Spleen (tissue), 11 donors: ENCODE measurements around the gene TCIRG1. TPM values are rescaled to one million over a fixed set of nuclear protein-coding genes. Genes with fewer than 3 reads are reported as not detected.

Source experiments
- DNase-seq: peaks from one replicate; pipeline ENCODE4 v3.0.0-alpha.2; 2020
- H3K27ac ChIP-seq, 8 donors: fragments of 200-600 bp; sonication (generic) in 7 of 8; 1 replicate in 4 of 8; 2 replicates in 4 of 8; pipeline versions ENCODE4 v1.5.0 to v1.8.0; 2016 to 2021; ENCODE audit warnings: inconsistent platforms in 4 of 8, mild to moderate bottlenecking in 4 of 8, moderate library complexity in 1 of 8
- H3K27me3 ChIP-seq, 7 donors: fragments of 200-600 bp; sonication (generic) in 6 of 7; replicated peaks in 1 of 7; 1 replicate in 4 of 7; 2 replicates in 3 of 7; pipeline versions ENCODE4 v1.5.0 to v1.8.0; 2016 to 2021; ENCODE audit warnings: inconsistent platforms in 3 of 7, mild to moderate bottlenecking in 1 of 7
- H3K36me3 ChIP-seq, 6 donors: fragments of 200-600 bp; sonication (generic) in 5 of 6; 1 replicate in 4 of 6; 2 replicates in 2 of 6; pipeline versions ENCODE4 v1.5.0 to v1.8.0; 2016 to 2021; ENCODE audit warnings: inconsistent platforms in 2 of 6
- H3K4me1 ChIP-seq, 6 donors: fragments of 200-600 bp; sonication (generic) in 5 of 6; 1 replicate in 3 of 6; 2 replicates in 3 of 6; pipeline versions ENCODE4 v1.5.0 to v1.8.0; 2016 to 2021; ENCODE audit warnings: inconsistent platforms in 3 of 6
- H3K4me3 ChIP-seq, 8 donors: fragments of 200-600 bp; sonication (generic) in 7 of 8; 1 replicate in 4 of 8; 2 replicates in 4 of 8; pipeline versions ENCODE4 v1.5.0 to v1.8.0; 2016 to 2021; ENCODE audit warnings: inconsistent platforms in 4 of 8, mild to moderate bottlenecking in 4 of 8, moderate library complexity in 2 of 8
- H3K9me3 ChIP-seq, 8 donors: fragments of 200-600 bp; sonication (generic) in 7 of 8; 1 replicate in 4 of 8; 2 replicates in 4 of 8; pipeline versions ENCODE4 v1.5.0 to v1.8.0; 2016 to 2021; ENCODE audit warnings: inconsistent platforms in 4 of 8
- POLR2A ChIP-seq, 3 donors: fragments of 450-650 bp; IDR thresholded peaks; one replicate each; pipeline ENCODE4 v1.5.1; 2017; ENCODE audit warnings: antibody characterized with exemption in 3 of 3, mild to moderate bottlenecking in 1 of 3
- POLR2AphosphoS5 ChIP-seq, 3 donors: sonication (generic); formaldehyde crosslinking; IDR thresholded peaks; one replicate each; pipeline ENCODE4 v1.5.1; 2017; ENCODE audit warnings: antibody characterized with exemption in 3 of 3
- WGBS, 5 donors: extraction: QIAGEN DNeasy Blood & Tissue Kit in 3 of 5; methylation state at CpG; one replicate each; pipeline versions ENCODE4 v1.1.5 to v1.1.7; 2013 to 2018; 5-methylcytosine and 5-hydroxymethylcytosine counted together
- intact Hi-C: fragments of 100-400 bp; cut with DNase I; formaldehyde crosslinking; loops from one replicate; pipeline ENCODE4 v1.15.0; 2023; ENCODE audit warnings: low total_unique reads
- polyA plus RNA-seq, 3 donors: library from polyadenylated mRNA; stranded (reverse); fragments of 200-250 nt; gene quantifications; one replicate each; pipeline ENCODE4 v1.2.1, GENCODE V29; 2013
- total RNA-seq, 7 donors: library from RNA; depleted of rRNA in 3 of 7; stranded (reverse); fragments of >200 nt in 3 of 7; fragmentation: NEBNext Ultra II Directional in 4 of 7; extraction: Animal tissue kit (Norgen Biotek cat#: 25700) in 4 of 7; gene quantifications; one replicate each; pipeline versions ENCODE4 v1.1.0 to v1.2.1, GENCODE V29; 2016 to 2021
- TF ChIP-seq, protein P1 (sequence below), 11 experiments: fragments of 200-600 bp in 7 of 11; fragments of 450-650 bp in 4 of 11; sonication (generic) in 4 of 11; IDR thresholded peaks in 8 of 11; conservative IDR thresholded peaks in 3 of 11; 1 replicate in 7 of 11; 2 replicates in 4 of 11; pipeline versions ENCODE4 v1.4.0 to v1.8.0; 2016 to 2021; ENCODE audit warnings: antibody characterized with exemption in 11 of 11, inconsistent platforms in 4 of 11, mild to moderate bottlenecking in 1 of 11
- donor health status: healthy with polysubstance abuse.
- donor health status: DM: no; HTN: no; CAD: no; lungs with moderate emphysema.
- donor health status: DM: no; HTN: no; CAD: no.
- donor health status: Bipolar disorder and iron deficiency.
- donor health status: healthy.
- donor health status: DM: no; HTN: no; CAD: no.
- donor health status: DM: yes; HTN: yes; CAD: no.

The TCIRG1 gene
- total and polyA plus RNA-seq, 10 donors, result 199 to 707 (median 377) TPM

DNA sequence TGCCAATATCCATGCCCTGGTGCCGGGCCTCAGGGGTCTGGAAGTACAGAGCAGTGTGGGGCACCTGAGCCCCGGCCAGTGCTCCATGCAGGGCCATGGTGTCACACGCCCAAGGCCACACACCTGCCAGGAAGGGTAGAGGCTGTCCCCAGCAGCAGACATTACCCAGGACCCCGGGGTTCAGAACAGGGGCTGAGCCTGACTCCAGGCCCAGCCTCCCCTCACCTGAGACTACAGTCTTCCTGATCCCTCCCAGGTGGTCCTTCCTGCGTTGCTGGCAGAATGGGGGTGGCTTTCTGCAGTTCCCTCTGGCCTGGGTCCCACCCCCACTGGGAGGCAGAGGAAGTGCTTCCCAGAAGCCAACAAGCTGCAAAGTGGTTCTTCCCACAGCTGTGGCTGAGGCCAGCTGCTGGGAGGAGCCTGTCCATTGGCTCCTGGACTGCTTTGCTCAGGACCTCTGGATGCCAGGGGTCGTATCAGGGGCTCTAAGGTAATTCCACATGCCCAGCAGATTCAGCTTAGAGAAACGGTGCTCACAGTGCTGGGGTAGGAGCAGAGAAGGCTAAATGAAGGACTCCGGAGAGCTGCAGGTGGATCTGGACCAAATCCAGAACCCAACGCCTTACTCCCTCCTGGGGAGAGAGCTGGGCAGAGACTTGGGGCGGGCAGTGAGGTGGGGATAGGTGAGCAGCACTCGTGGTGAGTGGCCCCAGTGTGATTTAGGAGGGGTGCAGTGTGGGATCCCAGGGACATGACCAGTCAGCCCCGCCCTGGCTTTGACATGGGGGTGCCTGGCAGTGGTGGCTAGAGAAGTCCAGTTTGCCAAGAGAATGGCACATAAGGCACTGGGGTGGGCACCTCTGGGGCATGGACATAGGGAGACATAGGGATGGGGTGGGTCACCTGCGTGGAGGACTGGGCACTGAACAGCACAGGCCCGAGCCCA is 12.6 kb downstream of the TCIRG1 start:
- Histone ChIP-seq H3K27ac (peak overlapping the region in 2 of 8 donors; percentile 5 to 12), H3K4me1 (peaks cover 0 to 9% (median 0%) of the 10 kb centered on the region in 6 donors), H3K4me3 (no peak overlapping the region), H3K36me3 (peaks cover 2 to 78% (median 67%) of the 10 kb centered on the region in 6 donors), H3K27me3 (no peaks in the 10 kb centered on the region), H3K9me3 (no peaks in the 10 kb centered on the region)
- intact Hi-C loops, result no loop called here
- 80 to 87% (median 85%) methylated on average over 8 to 14 of the region's 14 CpGs for WGBS, 5 donors
- no peak for DNase-seq
- TF ChIP-seq, protein P1, sequence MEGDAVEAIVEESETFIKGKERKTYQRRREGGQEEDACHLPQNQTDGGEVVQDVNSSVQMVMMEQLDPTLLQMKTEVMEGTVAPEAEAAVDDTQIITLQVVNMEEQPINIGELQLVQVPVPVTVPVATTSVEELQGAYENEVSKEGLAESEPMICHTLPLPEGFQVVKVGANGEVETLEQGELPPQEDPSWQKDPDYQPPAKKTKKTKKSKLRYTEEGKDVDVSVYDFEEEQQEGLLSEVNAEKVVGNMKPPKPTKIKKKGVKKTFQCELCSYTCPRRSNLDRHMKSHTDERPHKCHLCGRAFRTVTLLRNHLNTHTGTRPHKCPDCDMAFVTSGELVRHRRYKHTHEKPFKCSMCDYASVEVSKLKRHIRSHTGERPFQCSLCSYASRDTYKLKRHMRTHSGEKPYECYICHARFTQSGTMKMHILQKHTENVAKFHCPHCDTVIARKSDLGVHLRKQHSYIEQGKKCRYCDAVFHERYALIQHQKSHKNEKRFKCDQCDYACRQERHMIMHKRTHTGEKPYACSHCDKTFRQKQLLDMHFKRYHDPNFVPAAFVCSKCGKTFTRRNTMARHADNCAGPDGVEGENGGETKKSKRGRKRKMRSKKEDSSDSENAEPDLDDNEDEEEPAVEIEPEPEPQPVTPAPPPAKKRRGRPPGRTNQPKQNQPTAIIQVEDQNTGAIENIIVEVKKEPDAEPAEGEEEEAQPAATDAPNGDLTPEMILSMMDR (IDR thresholded peaks at IDR 0.05 in 8 of 11, conservative IDR thresholded peaks at IDR 0.05 in 3 of 11), result no peak
- TF ChIP-seq POLR2A (IDR thresholded peaks at IDR 0.05), result no peak
- peak in 2 of 3 donors; percentile 19 to 32 for TF ChIP-seq POLR2AphosphoS5 (IDR thresholded peaks at IDR 0.05)

DNA sequence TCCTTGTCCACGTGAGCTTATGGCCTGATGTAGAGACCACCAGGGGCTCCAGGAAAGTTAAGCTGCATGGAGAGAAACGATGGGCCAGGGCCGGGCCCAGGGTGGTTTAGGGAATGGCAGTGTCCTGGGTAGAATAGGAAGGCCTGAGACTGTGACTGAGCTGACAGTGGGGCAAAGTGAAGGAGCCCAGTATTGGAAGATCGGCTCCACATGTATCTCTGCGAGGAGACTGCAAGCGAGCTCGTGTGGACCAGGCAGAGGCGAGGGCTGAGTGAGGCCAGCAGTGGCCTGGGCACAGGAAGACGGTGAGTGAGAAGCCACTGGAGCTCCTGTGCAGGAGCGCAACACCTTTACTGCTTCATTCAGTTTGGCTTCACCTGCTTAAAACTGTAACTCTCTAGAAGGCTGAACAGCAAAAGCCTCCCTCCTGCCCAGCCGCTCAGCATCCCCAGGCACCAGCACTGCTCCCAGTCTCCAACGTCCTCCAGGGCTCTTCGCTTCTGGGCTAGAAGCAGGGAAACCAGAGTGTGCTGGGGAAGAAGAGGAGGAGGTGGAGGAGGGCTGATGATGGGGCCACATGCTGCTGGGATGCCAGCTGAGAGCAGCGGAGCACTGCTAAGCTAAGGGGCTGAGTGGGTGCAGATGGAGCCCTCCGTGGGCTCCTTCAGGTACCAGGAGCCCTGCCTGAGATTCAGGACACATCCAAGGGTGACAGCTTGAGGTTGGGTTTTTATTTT is 13.5 kb downstream of the TCIRG1 start:
- intact Hi-C loops, result no loop called here
- WGBS, 5 donors, result 91 to 95% (median 93%) methylated on average over 15 of the region's 15 CpGs
- Histone ChIP-seq H3K4me3 (no peak overlapping the region), H3K9me3 (no peaks in the 10 kb centered on the region), H3K36me3 (peaks cover 2 to 72% (median 61%) of the 10 kb centered on the region in 6 donors), H3K27me3 (no peaks in the 10 kb centered on the region), H3K4me1 (peaks cover 0 to 9% (median 0%) of the 10 kb centered on the region in 6 donors), H3K27ac (peak overlapping the region in 2 of 8 donors; percentile 5 to 12)
- TF ChIP-seq, protein P1 (IDR thresholded peaks at IDR 0.05 in 8 of 11, conservative IDR thresholded peaks at IDR 0.05 in 3 of 11), result no peak
- peak in 1 of 3 donors; percentile 23 for TF ChIP-seq POLR2AphosphoS5 (IDR thresholded peaks at IDR 0.05)
- no peak for TF ChIP-seq POLR2A (IDR thresholded peaks at IDR 0.05)
- no peak for DNase-seq

DNA sequence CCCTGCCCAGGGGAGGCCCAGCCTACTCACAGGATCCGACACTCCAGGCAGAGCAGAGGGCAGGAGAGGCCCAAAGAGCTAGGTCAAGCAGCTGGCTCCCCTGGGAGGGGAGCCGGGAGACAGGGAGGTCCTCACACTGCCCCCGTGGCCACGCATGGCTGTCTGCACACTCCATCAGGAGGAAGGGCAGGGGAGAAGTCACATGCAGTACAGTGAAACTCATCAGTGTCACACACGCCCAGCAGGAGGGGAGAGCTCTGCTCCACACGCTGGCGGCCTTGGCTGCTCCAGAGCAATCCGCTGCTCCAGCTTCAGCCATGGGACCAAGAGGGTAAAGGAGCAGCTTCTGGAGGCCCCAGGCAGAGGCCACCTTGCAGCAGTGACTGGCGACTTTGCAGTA is 14.3 kb downstream of the TCIRG1 start:
- intact Hi-C loops, result no loop called here
- no peaks in the 10 kb centered on the region for H3K27me3 ChIP-seq
- no peak for DNase-seq
- peak overlapping the region in 2 of 8 donors; percentile 6 to 24 for H3K27ac ChIP-seq
- no peaks in the 10 kb centered on the region for H3K9me3 ChIP-seq
- TF ChIP-seq POLR2AphosphoS5 (IDR thresholded peaks at IDR 0.05), result peak; percentile 49 to 71 (median 52)
- TF ChIP-seq, protein P1 (IDR thresholded peaks at IDR 0.05 in 8 of 11, conservative IDR thresholded peaks at IDR 0.05 in 3 of 11), result no peak
- WGBS, 5 donors, result 75 to 89% (median 84%) methylated on average over 6 to 9 of the region's 9 CpGs
- no peak overlapping the region for H3K4me3 ChIP-seq
- peaks cover 2 to 72% (median 53%) of the 10 kb centered on the region in 6 donors for H3K36me3 ChIP-seq
- peaks cover 0 to 9% (median 0%) of the 10 kb centered on the region in 6 donors for H3K4me1 ChIP-seq
